GM23338 (cell line): ENCODE data around the gene UCP3. TPM values are rescaled to one million over a fixed set of nuclear protein-coding genes. Genes with fewer than 3 reads are reported as not detected.

Experiments used
- ATAC-seq: fragments of 200-7000 bp; cut with Tn5 transposase; 3 replicates; pipeline ENCODE4 v1.9.1; 2020
- DNase-seq: peaks from one replicate; pipeline ENCODE4 v3.0.0-alpha.2; 2015; ENCODE audit warnings: low spot score
- H2AFZ ChIP-seq: fragments of 200-600 bp; sonication (generic); 2 replicates; pipeline ENCODE4 v1.8.0; 2016; ENCODE audit warnings: antibody characterized with exemption, mild to moderate bottlenecking, moderate library complexity
- H3F3A ChIP-seq: fragments of 200-600 bp; sonication (generic); replicated peaks from 2 replicates; pipeline ENCODE4 v1.8.0; 2017; ENCODE audit warnings: antibody characterized with exemption, mixed run types, low read depth
- H3K27ac ChIP-seq: fragments of 200-600 bp; sonication (generic); 2 replicates; pipeline ENCODE4 v1.6.1; 2016; ENCODE audit warnings: low read depth
- H3K27me3 ChIP-seq: fragments of 200-600 bp; sonication (generic); 2 replicates; pipeline ENCODE4 v1.8.0; 2016; ENCODE audit warnings: mild to moderate bottlenecking, mixed run types, moderate library complexity; ENCODE audit not compliant: insufficient read depth
- H3K36me3 ChIP-seq: fragments of 200-600 bp; sonication (generic); 2 replicates; pipeline ENCODE4 v1.8.0; 2016; ENCODE audit warnings: mild to moderate bottlenecking; ENCODE audit not compliant: insufficient read depth
- H3K4me1 ChIP-seq: fragments of 200-600 bp; sonication (generic); 2 replicates; pipeline ENCODE4 v1.8.0; 2016; ENCODE audit warnings: mild to moderate bottlenecking, moderate library complexity; ENCODE audit not compliant: insufficient read depth
- H3K4me2 ChIP-seq: fragments of 200-600 bp; sonication (generic); 2 replicates; pipeline ENCODE4 v1.7.1; 2017; ENCODE audit warnings: mixed run types
- H3K4me3 ChIP-seq: fragments of 200-600 bp; sonication (generic); 2 replicates; pipeline ENCODE4 v1.6.1; 2016; ENCODE audit warnings: mixed run types
- H3K79me2 ChIP-seq: fragments of 200-600 bp; sonication (generic); replicated peaks from 2 replicates; pipeline ENCODE4 v1.8.0; 2017; ENCODE audit warnings: mild to moderate bottlenecking; ENCODE audit not compliant: insufficient read depth
- H3K9me2 ChIP-seq: fragments of 200-600 bp; sonication (generic); 2 replicates; pipeline ENCODE4 v1.8.0; 2017; ENCODE audit not compliant: insufficient read depth
- H4K20me1 ChIP-seq: fragments of 200-600 bp; sonication (generic); replicated peaks from 2 replicates; pipeline ENCODE4 v1.8.0; 2017; ENCODE audit warnings: mild to moderate bottlenecking; ENCODE audit not compliant: insufficient read depth
- H3K27ac Mint-ChIP-seq: 2 replicates; pipeline ENCODE4 v1.8.0; 2020; ENCODE audit warnings: inconsistent platforms, mild to moderate bottlenecking, moderate library complexity, mixed read lengths
- H3K27me3 Mint-ChIP-seq: 3 replicates; pipeline ENCODE4 v1.8.0; 2022; ENCODE audit warnings: low read depth, mild to moderate bottlenecking, moderate library complexity, mixed read lengths, inconsistent platforms; ENCODE audit not compliant: insufficient read depth, poor library complexity
- H3K36me3 Mint-ChIP-seq: 3 replicates; pipeline ENCODE4 v1.8.0; 2021; ENCODE audit warnings: low read depth, mild to moderate bottlenecking, inconsistent platforms, moderate library complexity, mixed read lengths
- H3K4me1 Mint-ChIP-seq: 3 replicates; pipeline ENCODE4 v1.8.0; 2020; ENCODE audit warnings: mild to moderate bottlenecking, inconsistent platforms, mixed read lengths
- H3K4me3 Mint-ChIP-seq: 3 replicates; pipeline ENCODE4 v1.8.0; 2021; ENCODE audit warnings: moderate library complexity, mild to moderate bottlenecking, inconsistent platforms, mixed read lengths
- H3K9me3 Mint-ChIP-seq: 3 replicates; pipeline ENCODE4 v1.8.0; 2020; ENCODE audit warnings: moderate library complexity, mild to moderate bottlenecking, inconsistent platforms, mixed read lengths
- EZH2 ChIP-seq: fragments of 200-600 bp; sonication (generic); IDR thresholded peaks from one replicate; pipeline ENCODE4 v1.8.0; 2017; ENCODE audit warnings: antibody characterized with exemption, mild to moderate bottlenecking, low read depth; ENCODE audit not compliant: unreplicated experiment
- EZH2phosphoT487 ChIP-seq: fragments of 200-600 bp; sonication (generic); IDR thresholded peaks from one replicate; pipeline ENCODE4 v1.8.1; 2018; ENCODE audit warnings: antibody characterized with exemption; ENCODE audit not compliant: unreplicated experiment
- JUNB ChIP-seq: IDR thresholded peaks from one replicate; pipeline ENCODE4 v1.6.1; 2016; ENCODE audit warnings: antibody characterized with exemption; ENCODE audit not compliant: unreplicated experiment
- NANOG ChIP-seq: IDR thresholded peaks from 2 replicates; pipeline ENCODE4 v1.6.1; 2016; ENCODE audit warnings: antibody characterized with exemption, borderline replicate concordance
- POLR2AphosphoS5 ChIP-seq: IDR thresholded peaks from 2 replicates; pipeline ENCODE4 v1.6.1; 2016; ENCODE audit warnings: antibody characterized with exemption, low read depth
- STAT1 ChIP-seq: IDR thresholded peaks from one replicate; pipeline ENCODE4 v1.6.1; 2016; ENCODE audit warnings: antibody characterized with exemption; ENCODE audit not compliant: unreplicated experiment
- ZNF114 ChIP-seq: fragments of 250-450 bp; sonication (Bioruptor Pico); IDR thresholded peaks from 2 replicates; pipeline ENCODE4 v1.5.0; 2020; ENCODE audit warnings: mild to moderate bottlenecking, moderate library complexity
- ZNF331 ChIP-seq: fragments of 250-450 bp; sonication (Bioruptor Pico); IDR thresholded peaks from 2 replicates; pipeline ENCODE4 v1.5.0; 2020; ENCODE audit warnings: low read depth, mild to moderate bottlenecking, moderate library complexity
- polyA plus RNA-seq: library from polyadenylated mRNA; unstranded; fragments of >200 nt; fragmentation: Nextera tagmentation; extraction: Ambion mirVana; gene quantifications from 2 replicates; pipeline ENCODE4 v1.2.1, GENCODE V29; 2016
- total RNA-seq: library from RNA; depleted of rRNA; stranded (reverse); fragments of >200 nt; shearing (Covaris generic); gene quantifications from 2 replicates; pipeline ENCODE4 v1.2.3, GENCODE V29; 2014
- TF ChIP-seq, protein P1 (sequence below), 2 experiments: fragments of 200-600 bp in 1 of 2; sonication (generic) in 1 of 2; conservative IDR thresholded peaks; 2 replicates each; pipeline versions ENCODE4 v1.5.1 to v1.6.1; 2016 to 2017; ENCODE audit warnings: antibody characterized with exemption in 2 of 2, low read depth in 2 of 2, mild to moderate bottlenecking in 2 of 2, moderate library complexity in 1 of 2
- TF ChIP-seq, protein P2 (sequence below): fragments of 250-450 bp; sonication (Bioruptor Pico); IDR thresholded peaks from 2 replicates; pipeline ENCODE4 v1.5.0; 2020; ENCODE audit warnings: mild to moderate bottlenecking, moderate library complexity
- TF ChIP-seq, protein P3 (sequence below): IDR thresholded peaks from one replicate; pipeline ENCODE4 v1.6.1; 2018; ENCODE audit warnings: antibody characterized with exemption; ENCODE audit not compliant: unreplicated experiment

The UCP3 gene
- total and polyA plus RNA-seq, 2 experiments from 2014 or later, result 0.21 to 0.40 TPM

DNA sequence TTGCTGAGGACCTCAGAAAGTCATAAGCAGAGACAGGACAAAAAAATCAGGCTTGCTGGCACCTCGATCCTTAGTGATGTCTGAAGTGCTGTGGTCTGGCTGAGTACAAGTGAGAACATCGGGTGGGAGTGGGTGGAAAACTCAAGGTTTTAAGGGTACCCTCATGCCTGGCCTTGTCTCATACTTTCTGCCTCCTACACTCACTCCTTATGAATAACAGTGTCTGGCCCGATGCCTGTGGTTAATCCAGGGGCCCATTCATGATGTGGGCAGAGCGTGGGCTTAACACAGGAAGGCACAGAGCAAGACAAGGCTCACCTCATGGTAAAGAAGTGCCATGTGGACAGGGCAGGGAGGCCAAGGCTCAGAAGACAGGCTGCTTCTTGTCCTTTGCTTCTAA, 11.0 kb upstream of the UCP3 start:
- Histone ChIP-seq H3F3A (no peaks in the 10 kb centered on the region), H3K79me2 (no peaks in the 10 kb centered on the region), H3K27ac (no peak overlapping the region), H3K9me2 (no peaks in the 10 kb centered on the region; the same call in 1 of the 2 replicates), H4K20me1 (no peaks in the 10 kb centered on the region), H3K4me2 (no peak overlapping the region), H2AFZ (no peak overlapping the region), H3K36me3 (no peaks in the 10 kb centered on the region), H3K27me3 (no peaks in the 10 kb centered on the region), H3K4me1 (no peaks in the 10 kb centered on the region), H3K4me3 (no peak overlapping the region)
- DNase-seq (no peak), ATAC-seq (no peak)
- Mint-ChIP-seq H3K4me3 (no peak overlapping the region), H3K27me3 (peaks cover 3% of the 10 kb centered on the region), H3K9me3 (no peaks in the 10 kb centered on the region), H3K4me1 (peaks cover 7% of the 10 kb centered on the region), H3K36me3 (peaks cover 13% of the 10 kb centered on the region), H3K27ac (no peak overlapping the region)
- TF ChIP-seq EZH2 (no peak), JUNB (no peak), EZH2phosphoT487 (no peak), NANOG (no peak), ZNF114 (no peak), ZNF331 (CRISPR knock-in tag) (no peak), STAT1 (no peak), POLR2AphosphoS5 (no peak)
- TF ChIP-seq, protein P1, sequence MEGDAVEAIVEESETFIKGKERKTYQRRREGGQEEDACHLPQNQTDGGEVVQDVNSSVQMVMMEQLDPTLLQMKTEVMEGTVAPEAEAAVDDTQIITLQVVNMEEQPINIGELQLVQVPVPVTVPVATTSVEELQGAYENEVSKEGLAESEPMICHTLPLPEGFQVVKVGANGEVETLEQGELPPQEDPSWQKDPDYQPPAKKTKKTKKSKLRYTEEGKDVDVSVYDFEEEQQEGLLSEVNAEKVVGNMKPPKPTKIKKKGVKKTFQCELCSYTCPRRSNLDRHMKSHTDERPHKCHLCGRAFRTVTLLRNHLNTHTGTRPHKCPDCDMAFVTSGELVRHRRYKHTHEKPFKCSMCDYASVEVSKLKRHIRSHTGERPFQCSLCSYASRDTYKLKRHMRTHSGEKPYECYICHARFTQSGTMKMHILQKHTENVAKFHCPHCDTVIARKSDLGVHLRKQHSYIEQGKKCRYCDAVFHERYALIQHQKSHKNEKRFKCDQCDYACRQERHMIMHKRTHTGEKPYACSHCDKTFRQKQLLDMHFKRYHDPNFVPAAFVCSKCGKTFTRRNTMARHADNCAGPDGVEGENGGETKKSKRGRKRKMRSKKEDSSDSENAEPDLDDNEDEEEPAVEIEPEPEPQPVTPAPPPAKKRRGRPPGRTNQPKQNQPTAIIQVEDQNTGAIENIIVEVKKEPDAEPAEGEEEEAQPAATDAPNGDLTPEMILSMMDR (conservative IDR thresholded peaks at IDR 0.05; ENCODE audit: low read depth in 2 of 2), result no peak
- TF ChIP-seq, protein P2, sequence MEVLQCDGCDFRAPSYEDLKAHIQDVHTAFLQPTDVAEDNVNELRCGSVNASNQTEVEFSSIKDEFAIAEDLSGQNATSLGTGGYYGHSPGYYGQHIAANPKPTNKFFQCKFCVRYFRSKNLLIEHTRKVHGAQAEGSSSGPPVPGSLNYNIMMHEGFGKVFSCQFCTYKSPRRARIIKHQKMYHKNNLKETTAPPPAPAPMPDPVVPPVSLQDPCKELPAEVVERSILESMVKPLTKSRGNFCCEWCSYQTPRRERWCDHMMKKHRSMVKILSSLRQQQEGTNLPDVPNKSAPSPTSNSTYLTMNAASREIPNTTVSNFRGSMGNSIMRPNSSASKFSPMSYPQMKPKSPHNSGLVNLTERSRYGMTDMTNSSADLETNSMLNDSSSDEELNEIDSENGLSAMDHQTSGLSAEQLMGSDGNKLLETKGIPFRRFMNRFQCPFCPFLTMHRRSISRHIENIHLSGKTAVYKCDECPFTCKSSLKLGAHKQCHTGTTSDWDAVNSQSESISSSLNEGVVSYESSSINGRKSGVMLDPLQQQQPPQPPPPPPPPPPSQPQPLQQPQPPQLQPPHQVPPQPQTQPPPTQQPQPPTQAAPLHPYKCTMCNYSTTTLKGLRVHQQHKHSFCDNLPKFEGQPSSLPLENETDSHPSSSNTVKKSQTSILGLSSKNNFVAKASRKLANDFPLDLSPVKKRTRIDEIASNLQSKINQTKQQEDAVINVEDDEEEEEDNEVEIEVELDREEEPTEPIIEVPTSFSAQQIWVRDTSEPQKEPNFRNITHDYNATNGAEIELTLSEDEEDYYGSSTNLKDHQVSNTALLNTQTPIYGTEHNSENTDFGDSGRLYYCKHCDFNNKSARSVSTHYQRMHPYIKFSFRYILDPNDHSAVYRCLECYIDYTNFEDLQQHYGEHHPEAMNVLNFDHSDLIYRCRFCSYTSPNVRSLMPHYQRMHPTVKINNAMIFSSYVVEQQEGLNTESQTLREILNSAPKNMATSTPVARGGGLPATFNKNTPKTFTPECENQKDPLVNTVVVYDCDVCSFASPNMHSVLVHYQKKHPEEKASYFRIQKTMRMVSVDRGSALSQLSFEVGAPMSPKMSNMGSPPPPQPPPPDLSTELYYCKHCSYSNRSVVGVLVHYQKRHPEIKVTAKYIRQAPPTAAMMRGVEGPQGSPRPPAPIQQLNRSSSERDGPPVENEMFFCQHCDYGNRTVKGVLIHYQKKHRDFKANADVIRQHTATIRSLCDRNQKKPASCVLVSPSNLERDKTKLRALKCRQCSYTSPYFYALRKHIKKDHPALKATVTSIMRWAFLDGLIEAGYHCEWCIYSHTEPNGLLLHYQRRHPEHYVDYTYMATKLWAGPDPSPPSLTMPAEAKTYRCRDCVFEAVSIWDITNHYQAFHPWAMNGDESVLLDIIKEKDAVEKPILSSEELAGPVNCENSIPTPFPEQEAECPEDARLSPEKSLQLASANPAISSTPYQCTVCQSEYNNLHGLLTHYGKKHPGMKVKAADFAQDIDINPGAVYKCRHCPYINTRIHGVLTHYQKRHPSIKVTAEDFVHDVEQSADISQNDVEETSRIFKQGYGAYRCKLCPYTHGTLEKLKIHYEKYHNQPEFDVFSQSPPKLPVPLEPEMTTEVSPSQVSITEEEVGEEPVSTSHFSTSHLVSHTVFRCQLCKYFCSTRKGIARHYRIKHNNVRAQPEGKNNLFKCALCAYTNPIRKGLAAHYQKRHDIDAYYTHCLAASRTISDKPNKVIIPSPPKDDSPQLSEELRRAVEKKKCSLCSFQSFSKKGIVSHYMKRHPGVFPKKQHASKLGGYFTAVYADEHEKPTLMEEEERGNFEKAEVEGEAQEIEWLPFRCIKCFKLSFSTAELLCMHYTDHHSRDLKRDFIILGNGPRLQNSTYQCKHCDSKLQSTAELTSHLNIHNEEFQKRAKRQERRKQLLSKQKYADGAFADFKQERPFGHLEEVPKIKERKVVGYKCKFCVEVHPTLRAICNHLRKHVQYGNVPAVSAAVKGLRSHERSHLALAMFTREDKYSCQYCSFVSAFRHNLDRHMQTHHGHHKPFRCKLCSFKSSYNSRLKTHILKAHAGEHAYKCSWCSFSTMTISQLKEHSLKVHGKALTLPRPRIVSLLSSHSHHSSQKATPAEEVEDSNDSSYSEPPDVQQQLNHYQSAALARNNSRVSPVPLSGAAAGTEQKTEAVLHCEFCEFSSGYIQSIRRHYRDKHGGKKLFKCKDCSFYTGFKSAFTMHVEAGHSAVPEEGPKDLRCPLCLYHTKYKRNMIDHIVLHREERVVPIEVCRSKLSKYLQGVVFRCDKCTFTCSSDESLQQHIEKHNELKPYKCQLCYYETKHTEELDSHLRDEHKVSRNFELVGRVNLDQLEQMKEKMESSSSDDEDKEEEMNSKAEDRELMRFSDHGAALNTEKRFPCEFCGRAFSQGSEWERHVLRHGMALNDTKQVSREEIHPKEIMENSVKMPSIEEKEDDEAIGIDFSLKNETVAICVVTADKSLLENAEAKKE, result no peak
- TF ChIP-seq, protein P3, sequence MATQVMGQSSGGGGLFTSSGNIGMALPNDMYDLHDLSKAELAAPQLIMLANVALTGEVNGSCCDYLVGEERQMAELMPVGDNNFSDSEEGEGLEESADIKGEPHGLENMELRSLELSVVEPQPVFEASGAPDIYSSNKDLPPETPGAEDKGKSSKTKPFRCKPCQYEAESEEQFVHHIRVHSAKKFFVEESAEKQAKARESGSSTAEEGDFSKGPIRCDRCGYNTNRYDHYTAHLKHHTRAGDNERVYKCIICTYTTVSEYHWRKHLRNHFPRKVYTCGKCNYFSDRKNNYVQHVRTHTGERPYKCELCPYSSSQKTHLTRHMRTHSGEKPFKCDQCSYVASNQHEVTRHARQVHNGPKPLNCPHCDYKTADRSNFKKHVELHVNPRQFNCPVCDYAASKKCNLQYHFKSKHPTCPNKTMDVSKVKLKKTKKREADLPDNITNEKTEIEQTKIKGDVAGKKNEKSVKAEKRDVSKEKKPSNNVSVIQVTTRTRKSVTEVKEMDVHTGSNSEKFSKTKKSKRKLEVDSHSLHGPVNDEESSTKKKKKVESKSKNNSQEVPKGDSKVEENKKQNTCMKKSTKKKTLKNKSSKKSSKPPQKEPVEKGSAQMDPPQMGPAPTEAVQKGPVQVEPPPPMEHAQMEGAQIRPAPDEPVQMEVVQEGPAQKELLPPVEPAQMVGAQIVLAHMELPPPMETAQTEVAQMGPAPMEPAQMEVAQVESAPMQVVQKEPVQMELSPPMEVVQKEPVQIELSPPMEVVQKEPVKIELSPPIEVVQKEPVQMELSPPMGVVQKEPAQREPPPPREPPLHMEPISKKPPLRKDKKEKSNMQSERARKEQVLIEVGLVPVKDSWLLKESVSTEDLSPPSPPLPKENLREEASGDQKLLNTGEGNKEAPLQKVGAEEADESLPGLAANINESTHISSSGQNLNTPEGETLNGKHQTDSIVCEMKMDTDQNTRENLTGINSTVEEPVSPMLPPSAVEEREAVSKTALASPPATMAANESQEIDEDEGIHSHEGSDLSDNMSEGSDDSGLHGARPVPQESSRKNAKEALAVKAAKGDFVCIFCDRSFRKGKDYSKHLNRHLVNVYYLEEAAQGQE, result no peak
